SU-DHL-6 (cell line): ENCODE data around the gene ZNF423.

Experiments
- H2AFZ ChIP-seq: fragments of 200-600 bp; sonication (generic); 2 replicates; pipeline ENCODE4 v1.6.1; 2014; ENCODE audit warnings: low read depth, mild to moderate bottlenecking, moderate library complexity, mixed read lengths, antibody characterized with exemption, low read length; ENCODE audit not compliant: severe bottlenecking
- H3F3A ChIP-seq: fragments of 200-600 bp; shearing (Covaris generic); 2 replicates; pipeline ENCODE4 v1.6.0; 2016; ENCODE audit warnings: antibody characterized with exemption, mild to moderate bottlenecking; ENCODE audit not compliant: insufficient read depth
- H3K27ac ChIP-seq: fragments of 200-600 bp; sonication (generic); 2 replicates; pipeline ENCODE4 v1.5.1; 2016; ENCODE audit warnings: low read depth, mild to moderate bottlenecking, low read length, moderate library complexity, mixed read lengths
- H3K27me3 ChIP-seq: fragments of 200-600 bp; sonication (generic), shearing (Covaris generic); 2 replicates; pipeline ENCODE4 v1.6.0; 2014; ENCODE audit warnings: mild to moderate bottlenecking, low read length
- H3K36me3 ChIP-seq: fragments of 200-600 bp; sonication (generic); 2 replicates; pipeline ENCODE4 v1.6.1; 2014; ENCODE audit warnings: mild to moderate bottlenecking, low read length, mixed read lengths
- H3K4me2 ChIP-seq: fragments of 300-600, 200-600 bp; shearing (Covaris generic), sonication (generic); 2 replicates; pipeline ENCODE4 v1.6.0; 2014; ENCODE audit warnings: low read length, low read depth, mild to moderate bottlenecking; ENCODE audit not compliant: poor library complexity, severe bottlenecking
- H3K4me3 ChIP-seq: fragments of 200-600 bp; sonication (generic); 2 replicates; pipeline ENCODE4 v1.5.1; 2014; ENCODE audit warnings: antibody characterized with exemption, low read length, mild to moderate bottlenecking, mixed read lengths; ENCODE audit not compliant: insufficient read depth, poor library complexity, severe bottlenecking
- H3K79me2 ChIP-seq: fragments of 200-600 bp; sonication (generic); 2 replicates; pipeline ENCODE4 v1.6.1; 2014; ENCODE audit warnings: mild to moderate bottlenecking, low read length, moderate library complexity; ENCODE audit not compliant: insufficient read depth
- H3K9ac ChIP-seq: fragments of 200-600 bp; sonication (generic); 2 replicates; pipeline ENCODE4 v1.7.0; 2014; ENCODE audit warnings: mild to moderate bottlenecking, low read length
- H3K9me2 ChIP-seq: fragments of 200-600 bp; sonication (generic); replicated peaks from 2 replicates; pipeline ENCODE4 v1.6.1; 2014; ENCODE audit warnings: low read length; ENCODE audit not compliant: insufficient read depth
- H3K9me3 ChIP-seq: fragments of 200-600 bp; sonication (generic); 2 replicates; pipeline ENCODE4 v1.6.1; 2014; ENCODE audit warnings: low read length, mixed read lengths; ENCODE audit not compliant: insufficient read depth
- H4K20me1 ChIP-seq: fragments of 200-600 bp; sonication (generic); 2 replicates; pipeline ENCODE4 v1.6.1; 2014; ENCODE audit warnings: low read depth, mild to moderate bottlenecking, antibody characterized with exemption, low read length, moderate library complexity, mixed read lengths
- EZH2phosphoT487 ChIP-seq: fragments of 200-600 bp; sonication (generic), shearing (Covaris generic); conservative IDR thresholded peaks from 2 replicates; pipeline ENCODE4 v1.6.1; 2018; ENCODE audit warnings: mild to moderate bottlenecking, antibody characterized with exemption, low read length, moderate library complexity, mixed read lengths
- TF ChIP-seq, protein P1 (sequence below): fragments of 200-600 bp; sonication (generic); IDR thresholded peaks from one replicate; pipeline ENCODE4 v1.5.1; 2017; ENCODE audit warnings: antibody characterized with exemption, mild to moderate bottlenecking, low read length, moderate library complexity; ENCODE audit not compliant: insufficient read depth, poor library complexity, severe bottlenecking

ZNF423 gene

GRCh38 chr16:49452578-49452977 lies 403.3 kb downstream of the ZNF423 start:
- Histone ChIP-seq H3K27ac (no peak overlapping the region), H3K4me2 (no peak overlapping the region), H3K36me3 (no peaks in the 10 kb centered on the region), H3K4me3 (no peak overlapping the region), H2AFZ (no peak overlapping the region), H3K79me2 (no peaks in the 10 kb centered on the region), H4K20me1 (no peaks in the 10 kb centered on the region), H3K27me3 (no peaks in the 10 kb centered on the region), H3F3A (no peaks in the 10 kb centered on the region), H3K9ac (no peak overlapping the region), H3K9me2 (no peaks in the 10 kb centered on the region), H3K9me3 (no peaks in the 10 kb centered on the region)
- TF ChIP-seq, protein P1, sequence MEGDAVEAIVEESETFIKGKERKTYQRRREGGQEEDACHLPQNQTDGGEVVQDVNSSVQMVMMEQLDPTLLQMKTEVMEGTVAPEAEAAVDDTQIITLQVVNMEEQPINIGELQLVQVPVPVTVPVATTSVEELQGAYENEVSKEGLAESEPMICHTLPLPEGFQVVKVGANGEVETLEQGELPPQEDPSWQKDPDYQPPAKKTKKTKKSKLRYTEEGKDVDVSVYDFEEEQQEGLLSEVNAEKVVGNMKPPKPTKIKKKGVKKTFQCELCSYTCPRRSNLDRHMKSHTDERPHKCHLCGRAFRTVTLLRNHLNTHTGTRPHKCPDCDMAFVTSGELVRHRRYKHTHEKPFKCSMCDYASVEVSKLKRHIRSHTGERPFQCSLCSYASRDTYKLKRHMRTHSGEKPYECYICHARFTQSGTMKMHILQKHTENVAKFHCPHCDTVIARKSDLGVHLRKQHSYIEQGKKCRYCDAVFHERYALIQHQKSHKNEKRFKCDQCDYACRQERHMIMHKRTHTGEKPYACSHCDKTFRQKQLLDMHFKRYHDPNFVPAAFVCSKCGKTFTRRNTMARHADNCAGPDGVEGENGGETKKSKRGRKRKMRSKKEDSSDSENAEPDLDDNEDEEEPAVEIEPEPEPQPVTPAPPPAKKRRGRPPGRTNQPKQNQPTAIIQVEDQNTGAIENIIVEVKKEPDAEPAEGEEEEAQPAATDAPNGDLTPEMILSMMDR = no peak
- no peak for TF ChIP-seq EZH2phosphoT487

DNA sequence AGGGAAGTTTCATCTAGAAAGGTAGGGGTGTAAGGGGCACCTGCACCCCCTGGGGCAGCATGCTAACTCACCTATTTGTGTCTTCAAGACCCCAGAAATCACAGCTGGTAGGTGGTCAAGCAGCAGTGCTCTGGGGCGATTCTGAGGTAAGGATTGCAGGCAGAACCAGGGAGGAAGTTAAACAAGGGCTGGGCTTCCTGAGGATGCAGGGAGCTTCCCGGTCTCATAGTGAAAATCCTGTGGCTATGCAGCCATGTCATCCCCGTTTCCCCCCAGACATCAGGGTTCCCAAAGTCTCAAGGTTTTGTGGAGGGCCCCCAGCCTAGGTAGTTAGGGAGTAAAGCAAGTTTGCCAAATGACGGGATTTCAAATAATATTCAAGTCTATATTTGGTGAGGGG lies 403.8 kb downstream of the ZNF423 start:
- H3K27ac ChIP-seq = no peak overlapping the region
- H3K9ac ChIP-seq = no peak overlapping the region

DNA sequence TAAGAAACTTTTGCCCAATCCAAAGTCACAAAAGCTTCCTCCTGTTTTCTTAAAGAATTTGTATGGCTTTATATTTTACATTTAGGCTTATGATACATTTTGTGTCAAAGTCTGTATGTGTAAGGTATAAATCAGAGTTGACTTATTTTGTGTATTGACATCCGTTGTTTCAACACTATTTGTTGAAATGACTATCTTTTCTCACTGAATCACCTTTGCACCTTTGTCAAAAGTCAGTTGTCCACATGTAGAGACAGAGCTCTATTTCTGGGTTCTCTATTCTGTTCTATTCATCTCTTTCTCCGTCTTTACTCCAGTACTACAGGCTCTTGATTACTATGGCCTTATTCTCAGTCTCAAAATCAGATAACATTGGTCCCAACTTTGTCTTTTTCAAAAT lies 409.1 kb downstream of the ZNF423 start:
- H2AFZ ChIP-seq = no peak overlapping the region
- no peak overlapping the region for H3K9ac ChIP-seq
- H3K27me3 ChIP-seq = no peaks in the 10 kb centered on the region
- TF ChIP-seq, protein P1 = no peak
- no peak for TF ChIP-seq EZH2phosphoT487
- H3K9me3 ChIP-seq = no peaks in the 10 kb centered on the region
- H3K27ac ChIP-seq = no peak overlapping the region
- H3K4me2 ChIP-seq = no peak overlapping the region
- H3K4me3 ChIP-seq = no peak overlapping the region
- H3K9me2 ChIP-seq = no peaks in the 10 kb centered on the region
- no peaks in the 10 kb centered on the region for H3K79me2 ChIP-seq
- no peaks in the 10 kb centered on the region for H4K20me1 ChIP-seq
- no peaks in the 10 kb centered on the region for H3K36me3 ChIP-seq
- H3F3A ChIP-seq = peaks cover 10% of the 10 kb centered on the region; the same call in 1 of the 2 replicates

More for the DNA sequence above, 403.8 kb downstream of the ZNF423 start:
- TF ChIP-seq, protein P1 = no peak
- TF ChIP-seq EZH2phosphoT487 = no peak
- H3K4me3 ChIP-seq = no peak overlapping the region
- H3K9me2 ChIP-seq = no peaks in the 10 kb centered on the region
- H3K27me3 ChIP-seq = no peaks in the 10 kb centered on the region
- H3K9me3 ChIP-seq = no peaks in the 10 kb centered on the region
- no peaks in the 10 kb centered on the region for H4K20me1 ChIP-seq
- H2AFZ ChIP-seq = no peak overlapping the region
- no peaks in the 10 kb centered on the region for H3K36me3 ChIP-seq
- H3F3A ChIP-seq = no peaks in the 10 kb centered on the region
- no peaks in the 10 kb centered on the region for H3K79me2 ChIP-seq
- no peak overlapping the region for H3K4me2 ChIP-seq
